ENCODE data around the gene CRBN. TPM values are rescaled to one million over a fixed set of nuclear protein-coding genes. Genes with fewer than 3 reads are reported as not detected.

Gene CRBN
- total and polyA plus RNA-seq, 2 experiments from 2014 or later = 44.5 to 47.3 TPM

DNA sequence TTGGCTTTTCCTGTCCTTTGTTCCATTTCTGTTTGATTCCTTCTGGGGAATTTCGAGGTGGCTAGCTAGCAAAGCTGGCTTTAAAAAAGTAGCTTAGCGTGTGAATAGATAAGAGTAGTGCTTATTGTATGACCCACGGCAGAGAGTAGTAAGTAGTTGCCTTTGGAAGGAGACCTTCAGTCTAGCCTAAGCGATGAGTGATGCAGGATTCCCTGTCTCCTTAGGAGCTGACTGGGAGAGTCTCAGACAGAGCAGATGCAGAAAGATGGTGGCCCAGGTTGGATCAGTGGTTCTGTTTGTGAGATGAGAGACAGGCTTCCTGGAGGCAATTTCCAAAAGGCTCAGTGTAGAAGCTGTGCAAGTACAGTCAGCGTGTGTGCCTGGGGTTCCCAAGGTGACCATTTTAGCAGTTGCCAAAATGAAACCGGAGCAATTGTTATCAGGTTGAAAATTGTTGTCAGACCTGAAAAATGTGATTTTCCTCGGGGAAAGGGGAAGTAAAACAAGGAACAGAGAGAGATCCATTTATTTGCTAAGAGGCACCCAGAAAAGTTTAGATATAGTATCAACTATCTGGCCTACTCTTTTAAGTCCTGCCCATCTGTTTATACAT is 68.6 kb downstream of the CRBN start:
- no peak overlapping the region for H3K4me3 ChIP-seq
- no peaks in the 10 kb centered on the region for H3K4me1 ChIP-seq (ENCODE audit: low read depth)
- H3K27ac ChIP-seq = no peak overlapping the region
- TF ChIP-seq, protein P1, sequence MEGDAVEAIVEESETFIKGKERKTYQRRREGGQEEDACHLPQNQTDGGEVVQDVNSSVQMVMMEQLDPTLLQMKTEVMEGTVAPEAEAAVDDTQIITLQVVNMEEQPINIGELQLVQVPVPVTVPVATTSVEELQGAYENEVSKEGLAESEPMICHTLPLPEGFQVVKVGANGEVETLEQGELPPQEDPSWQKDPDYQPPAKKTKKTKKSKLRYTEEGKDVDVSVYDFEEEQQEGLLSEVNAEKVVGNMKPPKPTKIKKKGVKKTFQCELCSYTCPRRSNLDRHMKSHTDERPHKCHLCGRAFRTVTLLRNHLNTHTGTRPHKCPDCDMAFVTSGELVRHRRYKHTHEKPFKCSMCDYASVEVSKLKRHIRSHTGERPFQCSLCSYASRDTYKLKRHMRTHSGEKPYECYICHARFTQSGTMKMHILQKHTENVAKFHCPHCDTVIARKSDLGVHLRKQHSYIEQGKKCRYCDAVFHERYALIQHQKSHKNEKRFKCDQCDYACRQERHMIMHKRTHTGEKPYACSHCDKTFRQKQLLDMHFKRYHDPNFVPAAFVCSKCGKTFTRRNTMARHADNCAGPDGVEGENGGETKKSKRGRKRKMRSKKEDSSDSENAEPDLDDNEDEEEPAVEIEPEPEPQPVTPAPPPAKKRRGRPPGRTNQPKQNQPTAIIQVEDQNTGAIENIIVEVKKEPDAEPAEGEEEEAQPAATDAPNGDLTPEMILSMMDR (IDR thresholded peaks at IDR 0.05; ENCODE audit: low read depth, low read length) = no peak
- no peak for DNase-seq (ENCODE audit: low read depth in 1 of 2, low spot score in 1 of 2)
- H3K27me3 ChIP-seq = no peaks in the 10 kb centered on the region
- H3K9me3 ChIP-seq (ENCODE audit: low read depth) = no peaks in the 10 kb centered on the region
- H3K36me3 ChIP-seq = no peaks in the 10 kb centered on the region

DNA sequence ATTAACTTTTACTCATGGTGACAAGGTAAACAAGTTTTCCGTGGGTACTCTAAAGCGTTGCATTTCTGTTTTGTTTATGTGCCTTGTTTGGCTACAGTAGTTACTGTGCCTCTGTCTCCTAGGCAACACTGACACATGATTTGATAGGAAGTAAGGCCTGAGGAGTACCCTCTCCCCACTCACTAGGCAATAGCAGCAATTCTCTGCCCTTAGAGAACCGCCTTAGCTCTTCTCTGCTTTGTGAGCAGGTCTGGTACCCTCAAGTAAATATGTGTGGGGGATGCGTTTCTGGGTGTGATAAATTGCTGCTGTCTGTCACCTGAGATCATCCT is 69.2 kb downstream of the CRBN start, which contains the start of gene IL5RA:
Gene IL5RA (minus strand): TSS at position 76 of the 332 bp plus-strand sequence. CDS start 5,390 bp downstream, outside the sequence.
- Histone ChIP-seq H3K9me3 (ENCODE audit: low read depth) (no peaks in the 10 kb centered on the region), H3K4me1 (ENCODE audit: low read depth) (no peaks in the 10 kb centered on the region), H3K4me3 (no peak within 1 kb of the TSS), H3K27me3 (no peaks in the 10 kb centered on the region), H3K27ac (no peak within 1 kb of the TSS), H3K36me3 (no peaks in the 10 kb centered on the region)
- TF ChIP-seq, protein P1 (IDR thresholded peaks at IDR 0.05; ENCODE audit: low read depth, low read length) = no peak
- DNase-seq (ENCODE audit: low read depth in 1 of 2, low spot score in 1 of 2) = peak; percentile 25 to 50

DNA sequence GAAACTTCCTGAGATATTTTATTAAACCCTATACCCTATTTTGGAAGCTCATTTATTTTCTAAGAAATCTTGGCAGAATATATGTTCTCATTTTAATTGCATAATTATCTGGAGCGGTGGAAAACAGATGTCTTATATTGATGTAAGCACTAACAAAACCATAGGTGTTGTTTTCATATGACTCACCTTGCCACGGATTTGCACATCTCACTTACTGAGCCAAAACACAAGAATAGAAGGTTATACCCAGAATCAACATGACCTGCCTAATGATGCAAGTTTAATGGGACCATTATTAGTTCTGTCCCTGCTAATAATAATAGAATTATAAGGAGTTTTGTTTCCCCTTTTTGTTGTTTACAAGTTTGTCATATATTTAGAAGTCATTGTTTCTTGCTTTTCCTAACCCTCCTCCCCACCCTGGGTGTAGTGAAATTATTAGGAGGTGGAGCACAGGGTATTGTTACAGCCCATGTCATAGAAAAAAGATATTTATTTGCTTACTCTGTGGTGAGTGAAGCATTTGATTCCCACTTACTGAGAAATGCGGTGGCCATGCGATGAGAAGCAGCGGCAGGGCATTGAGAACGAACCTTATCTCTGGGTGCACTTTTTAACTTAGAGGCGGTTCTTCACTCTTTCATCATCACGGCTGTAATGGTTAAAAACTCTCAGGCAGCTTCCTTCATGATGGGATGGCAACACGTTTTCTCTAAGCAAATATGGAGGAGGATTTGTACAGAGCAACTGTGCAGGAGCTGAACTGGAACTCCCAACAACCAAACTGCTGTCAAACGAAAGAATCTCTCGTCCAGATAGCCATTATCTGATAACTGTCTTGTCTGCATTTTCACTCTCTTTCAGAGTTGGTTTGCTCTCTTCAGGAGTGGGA is 69.8 kb downstream of the CRBN start:
- DNase-seq (ENCODE audit: low read depth in 1 of 2, low spot score in 1 of 2) = peak in 1 of 2 donors; percentile 18
- H3K27ac ChIP-seq = no peak overlapping the region
- H3K9me3 ChIP-seq (ENCODE audit: low read depth) = no peaks in the 10 kb centered on the region
- TF ChIP-seq, protein P1 (IDR thresholded peaks at IDR 0.05; ENCODE audit: low read depth, low read length) = no peak
- no peaks in the 10 kb centered on the region for H3K36me3 ChIP-seq
- H3K4me3 ChIP-seq = no peak overlapping the region
- H3K27me3 ChIP-seq = no peaks in the 10 kb centered on the region
- no peaks in the 10 kb centered on the region for H3K4me1 ChIP-seq (ENCODE audit: low read depth)

DNA sequence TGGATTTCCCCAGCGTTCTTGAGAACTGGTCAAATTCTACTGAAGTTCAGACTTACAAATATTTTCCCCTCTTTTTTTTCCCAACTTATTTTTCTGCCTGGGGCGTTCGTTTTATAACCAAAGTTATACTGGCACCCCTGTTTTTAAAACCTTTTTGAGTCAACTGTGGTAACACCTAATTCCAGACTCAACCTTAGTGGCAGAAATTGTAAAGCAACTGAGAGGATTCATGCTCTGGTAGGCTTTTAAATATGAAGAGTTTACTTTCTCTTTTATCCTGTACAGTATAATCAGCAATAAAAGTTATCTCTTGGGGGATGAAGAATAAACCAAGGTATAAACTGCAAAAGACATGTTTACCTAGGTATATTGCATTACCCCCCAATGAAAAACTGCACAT is 71.6 kb downstream of the CRBN start:
- no peak overlapping the region for H3K27ac ChIP-seq
- no peaks in the 10 kb centered on the region for H3K9me3 ChIP-seq (ENCODE audit: low read depth)
- H3K36me3 ChIP-seq = no peaks in the 10 kb centered on the region
- no peak for DNase-seq (ENCODE audit: low read depth in 1 of 2, low spot score in 1 of 2)
- H3K4me1 ChIP-seq (ENCODE audit: low read depth) = no peaks in the 10 kb centered on the region
- TF ChIP-seq, protein P1 (IDR thresholded peaks at IDR 0.05; ENCODE audit: low read depth, low read length) = no peak
- no peak overlapping the region for H3K4me3 ChIP-seq
- H3K27me3 ChIP-seq = no peaks in the 10 kb centered on the region

DNA sequence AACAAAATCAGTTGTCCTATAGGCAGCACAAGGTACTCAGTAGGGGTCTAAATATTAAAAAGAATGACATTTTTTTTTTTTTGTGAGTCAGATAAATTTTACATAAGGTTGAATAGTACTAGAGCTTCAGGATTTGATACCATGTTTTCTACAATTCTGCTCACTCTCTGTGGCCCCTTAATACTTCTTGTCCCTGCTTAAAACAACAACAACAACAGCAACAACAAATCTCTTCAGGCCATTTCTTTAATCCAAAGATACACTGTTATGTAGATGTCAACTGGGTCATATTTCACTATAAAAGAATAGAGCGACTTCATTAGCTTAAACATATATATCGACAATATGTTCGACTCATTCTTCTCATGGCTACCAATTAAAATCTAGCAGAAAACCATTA is 72.3 kb downstream of the CRBN start:
- no peak overlapping the region for H3K4me3 ChIP-seq
- H3K36me3 ChIP-seq = no peaks in the 10 kb centered on the region
- no peak for DNase-seq (ENCODE audit: low read depth in 1 of 2, low spot score in 1 of 2)
- H3K27me3 ChIP-seq = no peaks in the 10 kb centered on the region
- TF ChIP-seq, protein P1 (IDR thresholded peaks at IDR 0.05; ENCODE audit: low read depth, low read length) = no peak
- H3K4me1 ChIP-seq (ENCODE audit: low read depth) = no peaks in the 10 kb centered on the region
- H3K9me3 ChIP-seq (ENCODE audit: low read depth) = no peaks in the 10 kb centered on the region
- no peak overlapping the region for H3K27ac ChIP-seq
